NCI-H1694 (cell line): ENCODE results near the gene NHEJ1.
A peak's percentile ranks its signal among the peaks of the same experiment; 100 is the strongest.

Experiments
- DNase-seq: peaks from one replicate; lab custom pipeline; 2025; lab: John Stamatoyannopoulos, UW

NHEJ1 gene

GRCh38 chr2:219123356-219124135, 37.1 kb downstream of the NHEJ1 start:
- DNase-seq: no peak

DNA sequence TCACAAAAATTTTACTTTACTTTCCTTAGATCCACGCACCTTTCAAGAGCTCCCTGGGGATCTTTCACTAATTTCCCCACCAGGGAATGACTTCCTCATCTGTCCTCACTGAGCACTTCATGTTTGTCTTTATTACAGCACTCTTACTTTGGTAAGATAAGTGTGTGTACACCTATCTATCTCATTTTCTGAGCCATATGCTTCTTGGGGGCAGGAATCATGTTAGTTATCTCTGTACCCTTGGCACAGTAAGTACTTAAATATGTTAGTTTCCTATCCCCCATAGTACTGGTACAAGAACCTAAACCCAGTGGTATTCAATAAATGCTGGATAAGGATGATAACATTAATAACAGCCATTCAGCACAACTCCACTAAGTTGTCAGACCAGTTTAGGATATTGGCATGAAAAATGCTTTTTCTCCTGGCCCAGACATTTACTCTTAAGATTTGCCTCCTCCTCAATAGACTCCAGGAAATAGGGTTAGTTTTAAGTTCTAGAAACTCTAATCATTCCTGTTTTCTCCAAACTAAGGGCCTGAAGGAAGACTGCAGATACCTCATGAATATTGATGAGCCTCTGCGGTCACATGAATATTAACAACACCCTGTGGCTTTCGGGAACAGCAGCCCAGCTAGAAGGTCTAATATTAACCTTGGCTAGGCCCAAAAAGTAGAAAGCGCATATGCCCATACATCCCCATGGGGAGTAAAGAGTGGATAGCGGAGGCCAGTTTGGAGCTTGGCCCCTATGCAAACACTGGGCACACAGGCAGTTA, 38.2 kb downstream of the NHEJ1 start:
- no peak for DNase-seq

- no peak for DNase-seq
Observed at GRCh38 chr2:219120082-219120481, 40.5 kb downstream of the NHEJ1 start.

DNA sequence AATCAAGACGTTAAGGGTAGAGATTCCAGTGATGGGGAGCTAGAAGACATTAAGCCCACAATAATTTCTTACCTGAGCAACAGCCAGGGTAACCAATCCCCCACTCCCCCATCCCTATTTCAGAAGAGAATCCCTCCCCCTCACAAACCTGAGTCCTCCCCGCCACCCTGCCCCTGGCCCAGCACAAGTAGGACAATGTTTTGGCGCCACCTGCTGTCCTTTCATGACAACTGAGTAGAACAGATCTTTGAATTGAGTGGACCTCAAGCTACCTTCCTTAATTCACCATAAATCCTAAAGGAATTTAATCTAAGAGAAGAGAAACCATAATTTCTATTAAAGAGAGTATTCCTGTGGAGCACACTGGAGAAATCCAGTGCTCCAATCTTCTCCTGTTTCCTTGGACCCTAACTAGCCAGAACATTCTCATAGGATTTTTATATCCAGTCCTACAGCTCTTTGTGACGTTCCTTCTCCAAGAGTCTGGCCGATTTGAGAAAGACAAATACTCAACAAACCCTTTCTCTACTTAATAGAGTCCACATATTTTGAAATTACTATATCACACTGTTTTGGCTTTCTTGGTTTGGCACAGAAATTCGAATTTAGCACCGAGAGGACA, 41.1 kb downstream of the NHEJ1 start:
- DNase-seq: peak; percentile 60

DNA sequence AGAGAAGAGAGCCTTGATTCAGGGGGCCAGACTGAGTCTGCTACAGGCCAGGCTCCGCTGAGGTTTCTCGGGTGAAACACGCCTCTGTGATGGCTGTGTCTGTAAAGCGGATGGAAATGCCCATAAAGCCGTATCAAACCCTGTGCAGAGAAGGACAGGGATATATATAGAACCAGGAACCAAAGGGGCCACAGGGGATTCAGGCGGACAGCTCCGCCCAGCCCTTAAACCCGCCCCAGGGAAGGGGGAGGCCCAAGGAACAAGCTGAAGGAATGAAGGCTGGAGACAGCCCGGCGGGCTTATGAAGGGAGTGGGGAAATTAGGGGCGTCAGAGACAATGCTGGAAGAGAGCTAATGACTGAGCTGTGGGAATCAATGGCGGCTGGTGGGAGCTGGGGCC, 42.1 kb downstream of the NHEJ1 start:
- no peak for DNase-seq

GRCh38 chr2:219116776-219117646, 43.6 kb downstream of the NHEJ1 start:
- no peak for DNase-seq

GRCh38 chr2:219112651-219113338, 47.8 kb downstream of the NHEJ1 start:
- no peak for DNase-seq

DNA sequence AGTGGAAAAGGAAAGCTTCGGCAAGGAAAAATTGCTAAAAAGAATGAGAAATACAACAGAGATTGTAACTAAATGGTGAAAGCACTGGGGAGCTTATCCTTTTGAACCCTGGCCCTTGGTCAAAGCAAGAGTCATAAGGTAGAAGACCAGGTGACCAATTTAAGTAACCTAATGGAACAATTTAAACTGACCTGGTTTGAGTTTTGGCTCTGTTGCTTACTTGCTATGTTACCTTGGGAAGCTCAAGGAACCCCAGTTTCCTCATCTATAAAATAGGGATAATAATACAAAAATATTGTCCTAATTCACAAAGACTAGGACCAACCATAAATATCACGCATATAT, 48.6 kb downstream of the NHEJ1 start:
- no peak for DNase-seq

- no peak for DNase-seq
Observed at GRCh38 chr2:219111375-219112061, 49.1 kb downstream of the NHEJ1 start.

GRCh38 chr2:219109471-219109870, 51.1 kb downstream of the NHEJ1 start:
- DNase-seq: no peak

DNA sequence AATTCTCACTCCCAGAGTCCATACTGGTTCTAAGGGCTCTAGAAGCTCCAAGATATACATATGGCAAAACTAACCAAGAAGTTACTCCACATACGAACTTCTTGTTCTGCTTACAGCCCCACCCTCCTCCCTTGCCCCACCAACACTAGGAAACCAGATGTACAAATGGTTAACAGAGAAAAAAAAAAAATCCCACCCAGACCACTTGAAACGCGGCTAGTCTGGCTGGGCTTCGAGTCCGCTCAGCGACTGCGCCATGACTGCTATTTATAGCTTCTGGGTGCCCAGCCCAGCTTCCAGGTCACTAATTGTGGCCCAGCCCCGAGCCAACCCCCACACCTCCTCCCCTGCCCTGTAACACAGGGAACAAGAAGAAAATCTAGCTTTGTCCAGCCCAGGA, 52.9 kb downstream of the NHEJ1 start:
- DNase-seq: no peak

GRCh38 chr2:219106251-219106650, 54.4 kb downstream of the NHEJ1 start:
- DNase-seq: no peak

DNA sequence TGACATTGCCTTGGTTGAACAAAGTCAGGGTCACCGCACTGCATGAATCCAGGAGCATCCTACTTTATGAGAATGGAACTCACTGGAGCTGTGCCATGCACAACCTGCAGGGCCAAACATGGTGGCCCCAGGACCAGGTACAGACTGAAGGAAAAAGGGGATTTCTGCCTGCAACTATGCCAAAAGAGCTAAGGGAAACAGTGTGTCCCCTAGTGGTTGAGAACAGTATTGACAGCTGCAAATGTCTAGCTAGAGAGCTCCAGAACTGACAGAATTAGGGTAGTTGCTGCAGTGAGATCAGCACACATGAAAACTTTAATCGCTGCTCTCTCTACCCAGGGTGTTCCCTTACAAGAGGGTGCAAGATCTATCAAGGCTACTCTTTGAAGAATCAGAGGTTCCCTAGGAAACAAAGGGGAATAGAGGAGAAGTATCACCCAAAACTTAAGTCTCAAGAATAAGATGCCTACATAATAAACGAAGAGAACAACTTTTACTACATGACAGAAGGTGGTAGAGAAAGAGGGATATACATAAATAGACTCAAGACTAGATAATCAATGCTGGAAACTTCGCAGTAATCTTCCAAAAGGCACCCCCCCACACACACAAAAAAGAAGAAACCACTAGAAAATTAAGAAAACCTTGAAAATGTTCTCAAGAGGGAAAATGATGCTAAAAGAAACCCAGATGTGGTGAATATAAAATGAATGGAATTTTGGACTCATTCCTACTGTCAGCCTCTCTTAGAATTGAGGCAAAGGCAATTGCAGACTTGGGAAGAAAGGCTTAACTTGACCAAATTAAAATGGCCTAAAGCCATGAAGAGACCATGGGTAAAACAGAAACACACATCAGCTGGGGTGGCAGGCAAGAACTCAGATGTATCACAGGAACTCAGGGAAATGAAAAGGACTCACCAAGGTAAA, 56.2 kb downstream of the NHEJ1 start:
- peak; percentile 63 for DNase-seq

- no peak for DNase-seq
Observed at GRCh38 chr2:219099329-219099728, 61.3 kb downstream of the NHEJ1 start.

DNA sequence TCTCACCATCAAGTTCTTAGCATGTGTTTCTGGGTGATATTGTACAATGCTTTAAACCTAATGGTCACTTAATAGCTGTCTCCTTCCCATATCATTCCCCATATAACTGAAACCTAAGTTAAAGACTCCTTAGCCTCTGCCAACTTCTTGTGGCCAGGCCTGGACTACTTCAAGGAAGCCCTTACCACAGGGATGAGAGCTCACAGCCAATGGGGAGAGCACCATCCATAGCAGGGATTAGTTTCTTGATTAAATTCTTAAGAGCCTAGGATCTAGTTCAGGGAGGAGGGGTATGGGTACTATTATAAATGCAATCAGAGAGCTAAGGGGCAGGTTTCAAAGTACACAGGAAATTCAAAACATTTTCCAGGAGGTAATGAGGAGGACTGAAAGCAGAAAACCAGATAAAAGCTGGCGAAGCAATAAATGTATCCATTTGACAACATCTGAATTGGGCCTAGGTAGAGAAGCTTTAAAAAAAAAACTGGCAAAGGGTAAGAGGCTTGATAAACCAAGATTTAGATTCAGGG, 65.1 kb downstream of the NHEJ1 start:
- DNase-seq: no peak

DNA sequence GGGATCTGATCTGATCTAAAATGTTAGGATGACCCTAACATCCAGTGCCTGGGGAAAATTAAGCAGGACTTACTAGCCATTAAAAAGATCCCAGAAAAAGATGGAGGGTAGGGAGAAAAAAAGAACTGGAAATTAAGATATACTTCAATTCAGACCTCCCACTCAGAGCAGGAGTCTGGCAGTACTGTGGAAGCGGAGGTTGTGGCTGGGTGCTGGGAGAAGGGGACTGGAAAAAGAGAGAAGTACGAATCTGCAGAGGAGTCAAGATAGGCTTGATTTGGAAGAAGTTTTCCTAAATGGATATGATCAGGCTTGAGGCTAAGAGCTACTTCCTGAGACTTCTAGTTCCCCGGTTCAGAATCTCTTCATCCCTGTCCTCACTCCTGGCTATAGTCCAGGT, 66.4 kb downstream of the NHEJ1 start:
- no peak for DNase-seq

DNA sequence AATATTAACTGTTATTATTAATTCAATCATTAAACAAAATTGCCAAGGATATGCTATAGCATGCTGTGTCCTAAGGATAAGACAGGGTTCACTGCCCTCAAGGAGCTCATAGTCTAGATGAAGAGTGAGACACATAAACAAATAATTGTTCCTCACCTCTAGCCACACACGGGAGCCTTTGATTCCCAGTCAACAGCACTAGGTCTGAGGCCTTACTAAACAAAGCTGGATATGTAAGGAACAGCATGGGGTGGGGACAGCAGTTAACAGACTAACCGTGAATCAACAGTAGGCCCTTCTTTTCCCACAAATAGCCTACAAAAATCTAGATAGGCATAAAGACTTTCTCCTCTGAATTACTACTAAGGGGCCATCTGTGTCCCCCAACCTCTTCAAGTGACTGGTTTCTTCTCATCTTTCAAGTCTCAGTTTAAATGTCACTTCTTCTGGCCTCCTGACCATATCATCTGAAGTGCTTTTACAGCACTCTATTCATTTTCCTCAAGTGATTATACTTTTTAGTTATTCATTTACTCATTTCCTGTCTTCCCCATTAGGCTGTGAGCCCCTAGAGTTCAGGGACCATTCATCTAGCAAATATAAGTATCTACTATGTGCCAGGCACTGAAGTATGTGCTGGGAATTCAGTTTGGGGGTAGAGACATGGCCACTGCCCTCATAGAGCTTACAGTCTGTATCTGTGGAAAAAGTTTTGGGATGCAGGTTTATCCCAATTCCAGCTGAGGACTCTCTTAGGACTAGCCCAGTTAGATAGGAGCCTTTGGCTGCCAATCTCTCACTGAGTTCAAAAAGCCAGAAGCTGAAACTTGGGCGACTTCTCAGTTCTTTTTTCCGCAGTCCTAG, 69.9 kb downstream of the NHEJ1 start:
- no peak for DNase-seq

DNA sequence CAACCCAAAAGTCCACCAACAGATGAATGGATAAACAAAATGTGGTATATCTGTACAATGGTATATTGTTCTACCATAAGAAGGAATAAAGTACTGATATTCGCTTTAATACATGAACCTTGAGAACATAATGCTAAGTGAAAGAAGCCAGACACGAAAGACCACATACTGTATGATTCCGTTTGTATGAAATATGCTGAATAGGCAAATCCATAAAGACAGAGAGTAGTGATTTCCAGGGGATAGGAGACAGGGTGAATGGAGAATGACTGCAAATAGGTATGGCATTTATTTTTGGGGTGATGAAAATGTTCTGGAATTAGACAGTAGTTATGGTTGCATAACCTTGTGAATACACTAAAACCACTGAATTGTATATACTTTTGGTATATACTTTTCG, 71.3 kb downstream of the NHEJ1 start:
- no peak for DNase-seq

DNA sequence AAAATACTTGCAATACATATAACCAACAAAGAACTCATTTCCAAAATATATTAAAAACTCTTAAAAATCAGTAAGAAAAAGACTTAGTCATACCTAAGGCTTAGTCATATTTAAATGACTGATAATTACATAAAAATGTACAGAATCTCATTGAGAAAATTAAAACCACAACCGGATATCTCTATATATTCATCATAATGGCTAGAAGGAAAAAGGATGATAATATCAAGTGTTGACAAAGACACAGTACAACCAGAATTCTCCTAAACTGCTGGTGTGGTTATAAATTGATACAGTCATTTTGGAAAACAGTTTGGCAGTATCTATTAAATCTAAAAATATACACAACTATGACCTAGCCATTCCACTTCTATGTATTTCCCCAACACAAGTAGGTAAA, 72.8 kb downstream of the NHEJ1 start:
- DNase-seq: no peak
